Smooth muscle cell (in vitro differentiated cells): ENCODE data around the gene ARID5B. TPM values are rescaled to one million over a fixed set of nuclear protein-coding genes. Genes with fewer than 3 reads are reported as not detected.

Source experiments
- DNase-seq: peaks from one replicate; lab custom pipeline; 2025; ENCODE audit not compliant: unreplicated experiment; lab: John Stamatoyannopoulos, UW
- H2AFZ ChIP-seq: fragments of 200-600 bp; sonication (generic); 2 replicates; pipeline ENCODE4 v1.6.0; 2016; ENCODE audit warnings: antibody characterized with exemption, low read depth, mild to moderate bottlenecking
- H3F3A ChIP-seq: fragments of 200-600 bp; sonication (generic); 2 replicates; pipeline ENCODE4 v1.6.0; 2017; ENCODE audit warnings: antibody characterized with exemption, low read depth
- H3K27ac ChIP-seq: fragments of 200-600 bp; sonication (generic); 2 replicates; pipeline ENCODE4 v1.5.1; 2016; ENCODE audit warnings: low read depth, mild to moderate bottlenecking
- H3K27me3 ChIP-seq: fragments of 200-600 bp; sonication (generic); 2 replicates; pipeline ENCODE4 v1.6.1; 2016; ENCODE audit warnings: low read depth, mild to moderate bottlenecking
- H3K36me3 ChIP-seq: fragments of 200-600 bp; sonication (generic); 2 replicates; pipeline ENCODE4 v1.5.1; 2016; ENCODE audit warnings: low read depth
- H3K4me1 ChIP-seq: fragments of 200-600 bp; sonication (generic); 2 replicates; pipeline ENCODE4 v1.5.1; 2016; ENCODE audit warnings: low read depth
- H3K4me2 ChIP-seq: fragments of 200-600 bp; sonication (generic); 2 replicates; pipeline ENCODE4 v1.6.0; 2016; ENCODE audit warnings: mild to moderate bottlenecking
- H3K4me3 ChIP-seq: fragments of 200-600 bp; sonication (generic); 2 replicates; pipeline ENCODE4 v1.5.1; 2016; ENCODE audit warnings: mild to moderate bottlenecking
- H3K79me2 ChIP-seq: fragments of 200-600 bp; sonication (generic); 2 replicates; pipeline ENCODE4 v1.6.0; 2016; ENCODE audit warnings: low read depth, mild to moderate bottlenecking
- H3K9ac ChIP-seq: fragments of 200-600 bp; sonication (generic); 2 replicates; pipeline ENCODE4 v1.6.0; 2016; ENCODE audit warnings: low read depth
- H3K9me3 ChIP-seq: fragments of 200-600 bp; sonication (generic); replicated peaks from 2 replicates; pipeline ENCODE4 v1.5.1; 2016; ENCODE audit warnings: low read depth
- H4K20me1 ChIP-seq: fragments of 200-600 bp; sonication (generic); 2 replicates; pipeline ENCODE4 v1.6.0; 2016; ENCODE audit warnings: low read depth
- WGBS: methylation state at CpG from one replicate; pipeline ENCODE4 v1.1.7; 2016; ENCODE audit warnings: low lambda C conversion rate; 5-methylcytosine and 5-hydroxymethylcytosine counted together
- polyA plus RNA-seq: library from polyadenylated mRNA; unstranded; fragments of >200 nt; fragmentation: Nextera tagmentation; extraction: Ambion mirVana; gene quantifications from 2 replicates; pipeline ENCODE4 v1.2.1, GENCODE V29; 2016
- total RNA-seq: library from RNA; depleted of rRNA; stranded (reverse); fragments of >200 nt; gene quantifications from 2 replicates; pipeline ENCODE4 v1.2.3, GENCODE V29; 2014
- TF ChIP-seq, protein P1 (sequence below): fragments of 200-600 bp; sonication (generic); IDR thresholded peaks from 2 replicates; pipeline ENCODE4 v1.5.1; 2017; ENCODE audit warnings: borderline replicate concordance, mild to moderate bottlenecking, antibody characterized with exemption; ENCODE audit not compliant: insufficient read depth, poor library complexity, severe bottlenecking

The ARID5B gene
- total and polyA plus RNA-seq, 2 experiments from 2014 or later = 49.0 to 67.6 TPM

DNA sequence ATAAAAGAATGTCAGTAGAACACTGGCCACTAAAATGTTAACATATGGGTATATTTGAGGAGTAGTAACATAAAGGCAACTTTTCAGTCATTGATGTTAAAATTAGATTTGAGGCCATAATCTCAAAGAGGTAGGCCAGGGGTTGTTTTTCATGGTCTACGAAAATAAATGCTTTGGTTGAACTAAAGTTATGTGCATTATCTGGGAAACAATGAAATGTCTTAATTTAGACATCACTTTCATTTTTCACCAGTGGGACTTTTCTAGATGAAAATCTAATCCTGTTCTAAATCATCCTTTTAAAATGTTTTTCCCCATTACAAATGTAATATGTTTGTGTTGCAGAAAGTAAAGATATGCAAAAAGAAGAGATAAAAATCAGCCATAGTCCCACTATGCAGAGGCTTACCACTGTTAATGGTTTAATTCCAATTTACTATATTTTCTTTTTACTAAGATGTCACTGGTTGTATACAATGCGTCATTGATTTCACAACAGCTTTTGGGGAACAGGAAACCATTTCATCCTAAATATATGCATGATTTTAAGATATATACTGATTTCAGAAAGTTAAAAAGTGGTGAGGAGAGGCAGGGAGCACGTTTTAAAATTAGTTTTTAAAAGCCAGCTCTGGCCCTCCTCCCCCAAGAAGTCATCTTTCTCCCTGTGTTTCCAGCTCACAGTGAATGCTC lies 64.3 kb downstream of the ARID5B start:
- Histone ChIP-seq H3K4me1 (no peaks in the 10 kb centered on the region), H3K79me2 (peaks cover 66% of the 10 kb centered on the region), H3K36me3 (no peaks in the 10 kb centered on the region), H2AFZ (no peak overlapping the region), H3K9ac (no peak overlapping the region), H3K4me2 (no peak overlapping the region), H3K27ac (no peak overlapping the region), H3K9me3 (no peaks in the 10 kb centered on the region), H3K4me3 (no peak overlapping the region), H3K27me3 (no peaks in the 10 kb centered on the region), H4K20me1 (peaks cover 38% of the 10 kb centered on the region), H3F3A (no peaks in the 10 kb centered on the region)
- TF ChIP-seq, protein P1, sequence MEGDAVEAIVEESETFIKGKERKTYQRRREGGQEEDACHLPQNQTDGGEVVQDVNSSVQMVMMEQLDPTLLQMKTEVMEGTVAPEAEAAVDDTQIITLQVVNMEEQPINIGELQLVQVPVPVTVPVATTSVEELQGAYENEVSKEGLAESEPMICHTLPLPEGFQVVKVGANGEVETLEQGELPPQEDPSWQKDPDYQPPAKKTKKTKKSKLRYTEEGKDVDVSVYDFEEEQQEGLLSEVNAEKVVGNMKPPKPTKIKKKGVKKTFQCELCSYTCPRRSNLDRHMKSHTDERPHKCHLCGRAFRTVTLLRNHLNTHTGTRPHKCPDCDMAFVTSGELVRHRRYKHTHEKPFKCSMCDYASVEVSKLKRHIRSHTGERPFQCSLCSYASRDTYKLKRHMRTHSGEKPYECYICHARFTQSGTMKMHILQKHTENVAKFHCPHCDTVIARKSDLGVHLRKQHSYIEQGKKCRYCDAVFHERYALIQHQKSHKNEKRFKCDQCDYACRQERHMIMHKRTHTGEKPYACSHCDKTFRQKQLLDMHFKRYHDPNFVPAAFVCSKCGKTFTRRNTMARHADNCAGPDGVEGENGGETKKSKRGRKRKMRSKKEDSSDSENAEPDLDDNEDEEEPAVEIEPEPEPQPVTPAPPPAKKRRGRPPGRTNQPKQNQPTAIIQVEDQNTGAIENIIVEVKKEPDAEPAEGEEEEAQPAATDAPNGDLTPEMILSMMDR = no peak
- 52% methylated on average over 3 of the region's 3 CpGs for WGBS
- DNase-seq = no peak

DNA sequence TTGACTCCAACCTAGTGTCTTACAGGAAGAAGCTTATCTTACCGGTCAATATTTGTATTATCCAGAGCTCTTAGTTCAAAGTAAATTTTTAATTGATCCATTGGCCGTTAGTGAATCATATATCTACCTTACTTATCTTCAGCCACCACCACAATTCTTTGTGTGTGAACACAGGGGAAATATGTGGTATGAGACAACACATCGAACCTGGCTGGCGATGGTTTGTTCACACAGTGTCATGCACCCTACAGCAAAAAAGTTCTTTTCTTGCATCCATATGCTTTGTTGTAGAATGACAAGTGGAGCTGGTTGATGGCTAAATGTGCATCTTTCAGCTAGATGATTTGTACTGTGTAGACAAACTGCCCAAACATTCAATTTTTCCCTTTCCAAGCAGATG lies 65.8 kb downstream of the ARID5B start:
- H4K20me1 ChIP-seq = peaks cover 28% of the 10 kb centered on the region
- H3K4me3 ChIP-seq = no peak overlapping the region
- no peaks in the 10 kb centered on the region for H3K9me3 ChIP-seq
- H3K9ac ChIP-seq = no peak overlapping the region
- 95% methylated on average over 4 of the region's 4 CpGs for WGBS
- no peaks in the 10 kb centered on the region for H3K4me1 ChIP-seq
- H3K27me3 ChIP-seq = no peaks in the 10 kb centered on the region
- no peak overlapping the region for H2AFZ ChIP-seq
- peaks cover 77% of the 10 kb centered on the region for H3K79me2 ChIP-seq
- H3K36me3 ChIP-seq = no peaks in the 10 kb centered on the region
- DNase-seq = no peak
- H3K27ac ChIP-seq = no peak overlapping the region
- H3F3A ChIP-seq = no peaks in the 10 kb centered on the region
- TF ChIP-seq, protein P1 = no peak
- H3K4me2 ChIP-seq = no peak overlapping the region

DNA sequence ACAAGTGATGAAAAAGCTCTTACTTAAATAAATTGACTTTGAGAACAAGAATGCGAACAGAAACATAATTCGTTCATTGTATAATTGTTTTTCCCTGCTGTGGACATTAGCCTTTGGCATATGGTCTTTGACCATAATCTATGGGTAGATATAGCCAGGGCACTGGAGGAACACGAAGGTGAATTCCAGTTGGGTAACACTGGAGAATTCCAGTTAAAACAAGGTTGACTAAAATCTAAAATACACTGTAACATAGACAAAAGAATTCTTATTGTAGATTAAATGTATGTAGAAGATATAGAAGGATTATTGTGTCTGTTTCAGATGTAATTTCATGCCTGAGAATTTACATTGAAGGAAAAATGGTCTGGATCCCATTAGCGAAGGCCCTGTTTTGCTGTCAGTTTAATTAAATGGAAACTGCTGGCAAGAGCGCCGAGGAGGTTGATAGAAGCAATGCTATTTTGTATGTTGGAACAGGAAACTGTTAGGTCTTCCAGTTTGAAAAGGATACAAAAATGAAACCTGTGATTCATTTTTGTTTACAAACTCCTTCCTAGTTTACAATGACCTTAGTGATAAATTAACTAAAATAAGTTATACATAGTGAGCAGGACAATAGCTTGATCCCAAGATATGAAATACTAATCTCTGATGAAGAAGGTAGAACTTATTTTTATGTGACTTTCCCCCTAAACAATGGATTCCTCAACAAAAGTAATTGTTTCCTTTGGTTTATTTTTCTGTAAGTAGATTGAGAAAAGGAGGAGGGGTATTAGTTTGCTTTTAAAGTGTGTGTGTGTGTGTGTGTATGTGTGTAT lies 68.9 kb downstream of the ARID5B start:
- H3K36me3 ChIP-seq = no peaks in the 10 kb centered on the region
- peaks cover 17% of the 10 kb centered on the region for H4K20me1 ChIP-seq
- H3K4me1 ChIP-seq = peaks cover 23% of the 10 kb centered on the region
- no peaks in the 10 kb centered on the region for H3K9me3 ChIP-seq
- no peaks in the 10 kb centered on the region for H3K27me3 ChIP-seq
- peak overlapping the region; percentile 49 for H3K4me2 ChIP-seq
- peaks cover 19% of the 10 kb centered on the region for H3F3A ChIP-seq
- TF ChIP-seq, protein P1 = no peak
- DNase-seq = no peak
- WGBS = 74% methylated on average over 6 of the region's 6 CpGs
- no peak overlapping the region for H3K4me3 ChIP-seq
- peaks cover 67% of the 10 kb centered on the region for H3K79me2 ChIP-seq
- peak overlapping the region; percentile 61 for H3K27ac ChIP-seq
- peak overlapping the region; percentile 17 for H3K9ac ChIP-seq
- H2AFZ ChIP-seq = no peak overlapping the region
